Sigmoid colon (tissue), 4 donors: ENCODE measurements around the gene MZT2B.
"Not testable (repeated sequence)": the region's sequence is repeated elsewhere in the genome, so short reads cannot be mapped to it uniquely, and the experiment has no call there.

Source experiments
- EP300 ChIP-seq, 4 donors: sonication (generic); formaldehyde crosslinking; IDR thresholded peaks; one replicate each; pipeline ENCODE4 v1.6.1; 2017; ENCODE audit warnings: antibody characterized with exemption in 4 of 4
- POLR2A ChIP-seq, 2 donors: fragments of 450-650 bp; IDR thresholded peaks; one replicate each; pipeline ENCODE4 v1.6.1; 2016; ENCODE audit warnings: antibody characterized with exemption in 2 of 2, mild to moderate bottlenecking in 2 of 2, moderate library complexity in 2 of 2
- TF ChIP-seq, protein P1 (sequence below), 4 experiments: fragments of 450-650 bp in 3 of 4; fragments of 200-600 bp in 1 of 4; IDR thresholded peaks; one replicate each; pipeline ENCODE4 v1.5.1; 2016 to 2019; ENCODE audit warnings: antibody characterized with exemption in 4 of 4, mild to moderate bottlenecking in 3 of 4, moderate library complexity in 2 of 4

DNA sequence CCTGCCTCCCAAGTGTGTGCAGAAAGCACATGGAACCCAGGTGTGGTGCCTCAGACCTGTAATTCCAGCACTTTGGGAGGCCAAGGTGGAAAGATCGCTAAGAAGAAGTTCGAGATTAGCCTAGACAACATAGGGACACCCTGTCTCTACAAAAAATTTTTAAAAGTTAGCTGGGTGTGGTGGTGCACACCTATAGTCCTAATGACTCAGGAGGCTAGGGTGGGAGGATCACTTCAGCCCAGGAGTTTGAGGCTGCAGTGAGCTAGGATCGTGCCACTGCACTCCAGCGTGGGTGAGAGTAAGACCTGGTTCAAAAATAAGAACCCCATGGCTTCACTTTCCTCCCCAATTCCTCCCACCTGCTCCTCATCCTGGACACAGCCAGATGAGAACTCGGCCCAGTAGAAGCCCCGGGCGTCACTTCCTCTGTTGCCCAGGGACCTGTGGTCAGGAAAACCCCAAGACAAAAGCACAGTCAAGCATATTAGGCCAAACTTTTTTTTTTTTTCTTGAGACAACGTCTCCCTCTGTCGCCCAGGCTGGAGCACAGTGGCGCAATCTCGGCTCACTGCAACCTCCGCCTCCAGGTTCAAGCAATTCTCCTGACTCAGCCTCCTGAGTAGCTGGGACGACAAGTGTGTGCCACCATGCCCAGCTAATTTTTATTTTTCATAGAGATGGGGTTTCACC, 24.1 kb upstream of the MZT2B start:
- TF ChIP-seq, protein P1, sequence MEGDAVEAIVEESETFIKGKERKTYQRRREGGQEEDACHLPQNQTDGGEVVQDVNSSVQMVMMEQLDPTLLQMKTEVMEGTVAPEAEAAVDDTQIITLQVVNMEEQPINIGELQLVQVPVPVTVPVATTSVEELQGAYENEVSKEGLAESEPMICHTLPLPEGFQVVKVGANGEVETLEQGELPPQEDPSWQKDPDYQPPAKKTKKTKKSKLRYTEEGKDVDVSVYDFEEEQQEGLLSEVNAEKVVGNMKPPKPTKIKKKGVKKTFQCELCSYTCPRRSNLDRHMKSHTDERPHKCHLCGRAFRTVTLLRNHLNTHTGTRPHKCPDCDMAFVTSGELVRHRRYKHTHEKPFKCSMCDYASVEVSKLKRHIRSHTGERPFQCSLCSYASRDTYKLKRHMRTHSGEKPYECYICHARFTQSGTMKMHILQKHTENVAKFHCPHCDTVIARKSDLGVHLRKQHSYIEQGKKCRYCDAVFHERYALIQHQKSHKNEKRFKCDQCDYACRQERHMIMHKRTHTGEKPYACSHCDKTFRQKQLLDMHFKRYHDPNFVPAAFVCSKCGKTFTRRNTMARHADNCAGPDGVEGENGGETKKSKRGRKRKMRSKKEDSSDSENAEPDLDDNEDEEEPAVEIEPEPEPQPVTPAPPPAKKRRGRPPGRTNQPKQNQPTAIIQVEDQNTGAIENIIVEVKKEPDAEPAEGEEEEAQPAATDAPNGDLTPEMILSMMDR (IDR thresholded peaks at IDR 0.05): not testable (repeated sequence)
- TF ChIP-seq EP300, POLR2A (IDR thresholded peaks at IDR 0.05): not testable (repeated sequence)
